GM19035 (cell line): ENCODE data around the gene RAVER1.
"Not testable (repeated sequence)": the region's sequence is repeated elsewhere in the genome, so short reads cannot be mapped to it uniquely, and the experiment has no call there.

Experiments
- ATAC-seq: cut with Tn5 transposase; IDR thresholded peaks from one replicate; pipeline ENCODE4 v1.9.1; 2021; ENCODE audit not compliant: unreplicated experiment

RAVER1 gene

GRCh38 chr19:10346509-10346908 lies 13.2 kb upstream of the RAVER1 start:
- ATAC-seq = no peak

- ATAC-seq = no peak
These were observed 11.5 kb upstream of the RAVER1 start for GRCh38 chr19:10344780-10345179.

- no peak for ATAC-seq
These were observed 10.2 kb upstream of the RAVER1 start for GRCh38 chr19:10343495-10343894.

GRCh38 chr19:10339977-10340376 lies 6.6 kb upstream of the RAVER1 start:
- no peak for ATAC-seq

GRCh38 chr19:10339380-10339960 lies 6.1 kb upstream of the RAVER1 start, which contains the start of gene ICAM3:
Gene ICAM3, minus strand, starts transcription at chr19:10339624. Its CDS starts 10 bp downstream, at chr19:10339614.
- peak; percentile 66 for ATAC-seq

- no peak for ATAC-seq
These were observed 5.6 kb upstream of the RAVER1 start for GRCh38 chr19:10338940-10339339.

GRCh38 chr19:10336725-10337124 lies 3.4 kb upstream of the RAVER1 start:
- not testable (repeated sequence) for ATAC-seq

- ATAC-seq = no peak
These were observed 2.1 kb upstream of the RAVER1 start for GRCh38 chr19:10335352-10335985.

- no peak for ATAC-seq
These were observed 1.4 kb upstream of the RAVER1 start for GRCh38 chr19:10334588-10335351.

- ATAC-seq = peak; percentile 3
These were observed 644 bp upstream of the RAVER1 start for GRCh38 chr19:10333758-10334587.

- ATAC-seq = no peak
These were observed 968 bp downstream of the RAVER1 start for GRCh38 chr19:10332158-10332964.

GRCh38 chr19:10329555-10329954 lies 3.8 kb downstream of the RAVER1 start:
- no peak for ATAC-seq

- ATAC-seq = no peak
These were observed 4.5 kb downstream of the RAVER1 start for GRCh38 chr19:10328558-10329429.

GRCh38 chr19:10327793-10328192 lies 5.5 kb downstream of the RAVER1 start:
- no peak for ATAC-seq

GRCh38 chr19:10325732-10326131 lies 7.6 kb downstream of the RAVER1 start:
- ATAC-seq = no peak

GRCh38 chr19:10321874-10322835 lies 11.2 kb downstream of the RAVER1 start:
- ATAC-seq = no peak

- no peak for ATAC-seq
These were observed 11.9 kb downstream of the RAVER1 start for GRCh38 chr19:10321417-10321797.
